H1 (cell line): ENCODE results near the gene SSU72. TPM values are rescaled to one million over a fixed set of nuclear protein-coding genes. Genes with fewer than 3 reads are reported as not detected.

ENCODE experiments used
- CTCF ChIA-PET: fragments of 300-600 bp; sonication (Branson Sonifier 250); formaldehyde crosslinking; loops from one replicate; lab custom pipeline; 2021; ENCODE audit not compliant: partially characterized antibody; lab: Charles Lee
- POLR2A ChIA-PET: fragments of 300-600 bp; sonication (Branson Sonifier 250); formaldehyde crosslinking; loops from one replicate; lab custom pipeline; 2021; ENCODE audit warnings: inconsistent platforms; ENCODE audit not compliant: partially characterized antibody; lab: Charles Lee
- DNase-seq, 2 experiments: peaks; one replicate each; pipeline versions ENCODE4 v3.0.0 to v3.0.0-alpha.2; 2010 to 2022; ENCODE audit warnings: low spot score in 2 of 2, low read depth in 1 of 2, mixed read lengths in 1 of 2
- FAIRE-seq: peaks from 2 replicates; lab custom pipeline; 2011; peaks lifted over from hg19 to GRCh38; lab: Jason Lieb, UNC
- H2AFZ ChIP-seq: 2 replicates; pipeline ENCODE4 v1.8.1; 2012; ENCODE audit warnings: low read length, inconsistent platforms
- H2AK5ac ChIP-seq: 2 replicates; pipeline ENCODE4 v1.6.1; 2013; ENCODE audit warnings: low read depth, low read length
- H2BK120ac ChIP-seq: replicated peaks from 2 replicates; pipeline ENCODE3; 2013; ENCODE audit warnings: low read depth, low read length, inconsistent platforms
- H2BK12ac ChIP-seq: 2 replicates; pipeline ENCODE4 v1.6.1; 2013; ENCODE audit warnings: low read depth, low read length
- H2BK15ac ChIP-seq: 2 replicates; pipeline ENCODE4 v1.6.1; 2013; ENCODE audit warnings: low read length
- H2BK20ac ChIP-seq: 2 replicates; pipeline ENCODE4 v1.6.1; 2013; ENCODE audit warnings: low read length
- H2BK5ac ChIP-seq: 2 replicates; pipeline ENCODE4 v1.6.1; 2013; ENCODE audit warnings: low read depth, low read length
- H3K14ac ChIP-seq: 2 replicates; pipeline ENCODE4 v1.6.1; 2013; ENCODE audit warnings: inconsistent platforms; ENCODE audit not compliant: insufficient read length
- H3K18ac ChIP-seq: 2 replicates; pipeline ENCODE4 v1.6.1; 2013; ENCODE audit warnings: low read length; ENCODE audit errors: extremely low read depth
- H3K23ac ChIP-seq: 2 replicates; pipeline ENCODE4 v1.6.1; 2013; ENCODE audit warnings: inconsistent platforms; ENCODE audit not compliant: insufficient read length
- H3K23me2 ChIP-seq: 2 replicates; pipeline ENCODE4 v1.6.1; 2013; ENCODE audit warnings: low read depth, low read length
- H3K27ac ChIP-seq: 2 replicates; pipeline ENCODE4 v1.6.1; 2011; ENCODE audit warnings: low read depth, low read length, inconsistent platforms
- H3K27me3 ChIP-seq, 4 experiments: replicated peaks in 1 of 4; 1 replicate in 1 of 4; 2 replicates in 3 of 4; pipeline versions ENCODE4 v1.6.1 to v1.8.1; 2011 to 2013; ENCODE audit warnings: low read length in 3 of 4, mild to moderate bottlenecking in 3 of 4, inconsistent platforms in 2 of 4, mixed read lengths in 2 of 4, moderate library complexity in 1 of 4; ENCODE audit not compliant: control insufficient read depth in 3 of 4, insufficient read depth in 3 of 4; ENCODE audit errors: extremely low read depth in 1 of 4
- H3K36me3 ChIP-seq, 4 experiments: 2 replicates each; pipeline versions ENCODE4 v1.6.1 to v1.8.1; 2011 to 2013; ENCODE audit warnings: mild to moderate bottlenecking in 4 of 4, low read length in 3 of 4, moderate library complexity in 2 of 4, control low read depth in 1 of 4, inconsistent platforms in 1 of 4; ENCODE audit not compliant: insufficient read depth in 4 of 4, control insufficient read depth in 2 of 4
- H3K4ac ChIP-seq: replicated peaks from 2 replicates; pipeline ENCODE3; 2013; ENCODE audit warnings: low read length, low read depth, mixed read lengths, inconsistent platforms; ENCODE audit not compliant: insufficient read length
- H3K4me1 ChIP-seq, 4 experiments: replicated peaks in 1 of 4; 1 replicate in 1 of 4; 2 replicates in 3 of 4; pipeline versions ENCODE4 v1.6.1 to v1.8.1; 2011 to 2013; ENCODE audit warnings: low read length in 3 of 4, inconsistent platforms in 2 of 4, mixed read lengths in 1 of 4; ENCODE audit not compliant: insufficient read depth in 4 of 4, control insufficient read depth in 3 of 4
- H3K4me2 ChIP-seq, 2 experiments: 2 replicates each; pipeline versions ENCODE4 v1.6.1 to v1.8.1; 2011 to 2013; ENCODE audit warnings: low read depth in 2 of 2, low read length in 2 of 2, control low read depth in 1 of 2, inconsistent platforms in 1 of 2, mild to moderate bottlenecking in 1 of 2; ENCODE audit not compliant: insufficient read depth in 1 of 2
- H3K4me3 ChIP-seq, 4 experiments: fragments of 200-600, 300-600 bp in 1 of 4; sonication (generic), shearing (Covaris generic), sonication (Bioruptor Twin) in 1 of 4; 2 replicates each; pipeline versions ENCODE4 v1.5.1 to v1.8.1; 2011 to 2016; ENCODE audit warnings: low read length in 4 of 4, low read depth in 3 of 4, control low read depth in 2 of 4, inconsistent platforms in 2 of 4, mild to moderate bottlenecking in 2 of 4, mixed read lengths in 1 of 4, moderate library complexity in 1 of 4; ENCODE audit not compliant: insufficient read depth in 2 of 4; ENCODE audit errors: extremely low read depth in 1 of 4
- H3K56ac ChIP-seq: replicated peaks from 2 replicates; pipeline ENCODE3; 2013; ENCODE audit warnings: low read depth, mild to moderate bottlenecking, mixed read lengths, low read length, inconsistent platforms; ENCODE audit not compliant: insufficient read length
- H3K79me1 ChIP-seq: 2 replicates; pipeline ENCODE4 v1.6.1; 2013; ENCODE audit warnings: low read depth, low read length, control low read depth
- H3K79me2 ChIP-seq, 2 experiments: 2 replicates each; pipeline versions ENCODE4 v1.6.1 to v1.8.1; 2012 to 2013; ENCODE audit warnings: low read length in 2 of 2, mild to moderate bottlenecking in 2 of 2, inconsistent platforms in 1 of 2; ENCODE audit not compliant: insufficient read depth in 2 of 2, control insufficient read depth in 1 of 2
- H3K9ac ChIP-seq, 4 experiments: replicated peaks in 1 of 4; 1 replicate in 1 of 4; 2 replicates in 3 of 4; pipeline versions ENCODE4 v1.6.1 to v1.8.1; 2011 to 2013; ENCODE audit warnings: low read depth in 3 of 4, low read length in 3 of 4, control low read depth in 2 of 4, mild to moderate bottlenecking in 2 of 4, moderate library complexity in 2 of 4, inconsistent platforms in 1 of 4; ENCODE audit errors: extremely low read depth in 1 of 4
- H3K9me3 ChIP-seq, 2 experiments: 2 replicates each; pipeline versions ENCODE4 v1.6.1 to v1.8.1; 2012 to 2013; ENCODE audit warnings: mild to moderate bottlenecking in 2 of 2, moderate library complexity in 2 of 2, control low read depth in 1 of 2, inconsistent platforms in 1 of 2, low read depth in 1 of 2, low read length in 1 of 2, mixed read lengths in 1 of 2; ENCODE audit not compliant: insufficient read depth in 2 of 2
- H4K20me1 ChIP-seq, 2 experiments: replicated peaks in 1 of 2; 2 replicates each; pipeline versions ENCODE3 to v1.8.1; 2011 to 2013; ENCODE audit warnings: inconsistent platforms in 2 of 2, low read length in 2 of 2, mild to moderate bottlenecking in 1 of 2; ENCODE audit not compliant: insufficient read depth in 2 of 2, control insufficient read depth in 1 of 2
- H4K5ac ChIP-seq: 2 replicates; pipeline ENCODE4 v1.6.1; 2013; ENCODE audit warnings: low read length, low read depth, mixed read lengths, inconsistent platforms; ENCODE audit not compliant: insufficient read length
- H4K8ac ChIP-seq: 2 replicates; pipeline ENCODE4 v1.8.0; 2013; ENCODE audit warnings: mild to moderate bottlenecking, moderate library complexity, low read length, inconsistent platforms; ENCODE audit not compliant: insufficient read depth; ENCODE audit errors: extremely low read depth
- H4K91ac ChIP-seq: replicated peaks from 2 replicates; pipeline ENCODE3; 2013; ENCODE audit warnings: low read length, mixed read lengths, inconsistent platforms; ENCODE audit not compliant: insufficient read length
- CREB1 ChIP-seq: IDR thresholded peaks from 2 replicates; pipeline ENCODE4 v1.6.1; 2012; ENCODE audit warnings: inconsistent platforms
- WGBS, 2 experiments: shearing (Covaris generic) in 1 of 2; methylation state at CpG; one replicate each; pipeline versions ENCODE4 v1.1.6 to v1.1.7; 2013 to 2015; ENCODE audit warnings: low lambda C conversion rate in 2 of 2, mixed read lengths in 2 of 2, inconsistent platforms in 1 of 2, low coverage in 1 of 2, missing lambda C conversion rate in 1 of 2; ENCODE audit not compliant: insufficient replicate concordance in 2 of 2, insufficient coverage in 1 of 2, insufficient read length in 1 of 2; ENCODE audit errors: extremely low coverage in 1 of 2, missing lambda C conversion rate in 1 of 2; 5-methylcytosine and 5-hydroxymethylcytosine counted together
- polyA plus RNA-seq, 7 experiments: library from polyadenylated mRNA; depleted of rRNA in 3 of 7; stranded (reverse) in 5 of 7; unstranded in 2 of 7; fragments of >200 nt in 5 of 7; fragments of 200-250 nt in 2 of 7; gene quantifications; 1 replicate in 5 of 7; 2 replicates in 1 of 7; 4 replicates in 1 of 7; pipeline versions ENCODE4 v1.2.1 to v1.2.3, GENCODE V29; 2011 to 2013; ENCODE audit warnings: missing spikeins in 2 of 7, mixed read lengths in 2 of 7
- total RNA-seq: library from RNA; stranded (reverse); fragmentation: NEBNext Ultra II Directional; extraction: Animal tissue kit (Norgen Biotek cat#: 25700); gene quantifications from 2 replicates; pipeline ENCODE4 v1.2.1, GENCODE V29; 2021
- TF ChIP-seq, protein P1 (sequence below): IDR thresholded peaks from 2 replicates; pipeline ENCODE4 v1.6.1; 2012; ENCODE audit warnings: low read length, inconsistent platforms

The SSU72 gene
- total and polyA plus RNA-seq, 2 of the 8 experiments (the other 6 are each of a cell fraction or from before 2014, with no cell fraction given) = 110 to 165 TPM

DNA sequence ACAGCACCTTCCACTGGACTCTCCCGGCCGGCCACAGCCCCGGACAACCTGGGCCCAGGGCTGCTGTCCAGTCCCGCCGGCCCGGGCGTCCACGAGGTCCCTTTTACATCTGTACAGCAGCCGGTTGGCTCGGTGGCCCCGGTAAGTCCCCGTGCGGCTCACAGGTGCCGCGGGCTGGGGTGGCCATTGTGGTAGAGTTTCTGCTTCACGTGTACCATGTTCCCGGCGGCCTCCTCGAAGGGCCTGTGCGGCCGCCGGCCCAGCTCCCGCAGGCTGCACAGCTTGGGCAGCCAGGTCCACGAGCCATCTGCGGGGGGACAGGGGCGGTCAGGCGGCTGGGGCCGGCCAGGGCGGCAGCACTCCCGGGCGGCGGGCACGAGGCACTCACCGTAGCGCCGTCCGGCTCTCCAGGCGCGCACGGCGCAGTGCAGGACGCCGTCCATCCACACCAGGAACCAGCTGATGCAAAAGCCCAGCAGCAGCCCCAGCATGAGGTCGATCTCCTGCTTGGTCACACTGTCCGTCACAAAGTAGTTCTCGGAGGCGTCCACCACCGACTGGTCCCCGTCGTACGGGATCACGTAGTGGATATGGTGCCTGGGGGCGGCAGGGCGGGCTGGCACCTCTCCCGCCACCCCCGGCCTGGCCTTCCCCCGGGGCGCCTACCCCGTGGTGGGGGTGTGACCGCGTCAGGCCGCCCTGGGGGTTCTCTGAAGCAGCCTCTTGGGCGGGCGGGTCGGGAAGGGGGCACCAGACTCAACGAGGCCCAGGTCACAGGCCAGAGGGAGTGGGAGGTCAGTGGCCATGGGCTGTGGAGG, 39.3 kb downstream of the SSU72 start:
- TF ChIP-seq, protein P1, sequence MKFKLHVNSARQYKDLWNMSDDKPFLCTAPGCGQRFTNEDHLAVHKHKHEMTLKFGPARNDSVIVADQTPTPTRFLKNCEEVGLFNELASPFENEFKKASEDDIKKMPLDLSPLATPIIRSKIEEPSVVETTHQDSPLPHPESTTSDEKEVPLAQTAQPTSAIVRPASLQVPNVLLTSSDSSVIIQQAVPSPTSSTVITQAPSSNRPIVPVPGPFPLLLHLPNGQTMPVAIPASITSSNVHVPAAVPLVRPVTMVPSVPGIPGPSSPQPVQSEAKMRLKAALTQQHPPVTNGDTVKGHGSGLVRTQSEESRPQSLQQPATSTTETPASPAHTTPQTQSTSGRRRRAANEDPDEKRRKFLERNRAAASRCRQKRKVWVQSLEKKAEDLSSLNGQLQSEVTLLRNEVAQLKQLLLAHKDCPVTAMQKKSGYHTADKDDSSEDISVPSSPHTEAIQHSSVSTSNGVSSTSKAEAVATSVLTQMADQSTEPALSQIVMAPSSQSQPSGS = no peak
- no peak for TF ChIP-seq CREB1
- 97% methylated on average over 22 of the region's 66 CpGs; no CpG with 5 or more reads in 1 of the 2 experiments for WGBS, 2 experiments
- peaks cover 0 to 7% (median 3%) of the 10 kb centered on the region in 4 experiments; a peak in 2 of 8 replicates for H3K36me3 ChIP-seq

More for the DNA sequence above, 39.3 kb downstream of the SSU72 start:
- POLR2A ChIA-PET = interaction anchor here (1.0 to 2.0 kb wide), 5 partner anchors 16 to 95 kb away, joined by 3 to 8 read pairs (median 5); no protein-coding TSS in a partner anchor
- DNase-seq (no peak), FAIRE-seq (no peak)
- Histone ChIP-seq H3K79me2 (peaks cover 0 to 5% of the 10 kb centered on the region in 2 experiments; a peak in 1 of 4 replicates), H3K9me3 (no peaks in the 10 kb centered on the region), H2BK12ac (no peak overlapping the region), H3K4me1 (peaks cover 0 to 9% (median 0%) of the 10 kb centered on the region in 4 experiments; a peak in 2 of 7 replicates), H4K8ac (no peak overlapping the region; the same call in 1 of the 2 replicates), H2BK15ac (no peak overlapping the region), H3K14ac (no peak overlapping the region), H4K5ac (no peak overlapping the region), H2BK20ac (no peak overlapping the region), H3K18ac (no peak overlapping the region), H3K23me2 (peaks cover 6% of the 10 kb centered on the region; the same call in 1 of the 2 replicates), H2AFZ (no peak overlapping the region), H3K79me1 (peaks cover 7% of the 10 kb centered on the region), H3K4me3 (no peak overlapping the region), H3K27ac (no peak overlapping the region), H2BK5ac (no peak overlapping the region), H2AK5ac (no peak overlapping the region), H3K56ac (no peak overlapping the region), H4K20me1 (peaks cover 3 to 13% of the 10 kb centered on the region in 2 experiments), H4K91ac (no peak overlapping the region), H3K4ac (no peak overlapping the region), H3K9ac (no peak overlapping the region), H2BK120ac (no peak overlapping the region), H3K4me2 (no peak overlapping the region), H3K23ac (no peak overlapping the region), H3K27me3 (no peaks in the 10 kb centered on the region)
- CTCF ChIA-PET = interaction anchor here (0.5 to 0.8 kb wide), 2 partner anchors 61 to 85 kb away, joined by 3 read pairs; no protein-coding TSS in a partner anchor
